GM21529 (cell line): ENCODE data around the gene DCUN1D2.
"Not testable (repeated sequence)": the region's sequence is repeated elsewhere in the genome, so short reads cannot be mapped to it uniquely, and the experiment has no call there.

Experiments used
- ATAC-seq: cut with Tn5 transposase; IDR thresholded peaks from one replicate; pipeline ENCODE4 v1.9.1; 2021; ENCODE audit not compliant: unreplicated experiment

The DCUN1D2 gene

GRCh38 chr13:113448885-113449692, 41.4 kb downstream of the DCUN1D2 start:
- ATAC-seq, result no peak

- ATAC-seq, result no peak
Measured at GRCh38 chr13:113448545-113448884, 42.0 kb downstream of the DCUN1D2 start.

- no peak for ATAC-seq
Measured at GRCh38 chr13:113447596-113447995, 42.9 kb downstream of the DCUN1D2 start.

- no peak for ATAC-seq
Measured at GRCh38 chr13:113446488-113446854, 44.0 kb downstream of the DCUN1D2 start.

GRCh38 chr13:113445791-113446487, 44.6 kb downstream of the DCUN1D2 start:
- ATAC-seq, result peak; percentile 61

GRCh38 chr13:113443991-113444390, 46.5 kb downstream of the DCUN1D2 start:
- no peak for ATAC-seq

GRCh38 chr13:113442985-113443362, 47.5 kb downstream of the DCUN1D2 start:
- no peak for ATAC-seq

- ATAC-seq, result no peak
Measured at GRCh38 chr13:113442354-113442984, 48.0 kb downstream of the DCUN1D2 start.

GRCh38 chr13:113441661-113442060, 48.9 kb downstream of the DCUN1D2 start:
- no peak for ATAC-seq

GRCh38 chr13:113437408-113438010, 53.0 kb downstream of the DCUN1D2 start:
- no peak for ATAC-seq

- ATAC-seq, result not testable (repeated sequence)
Measured at GRCh38 chr13:113436866-113437265, 53.6 kb downstream of the DCUN1D2 start.

- not testable (repeated sequence) for ATAC-seq
Measured at GRCh38 chr13:113435907-113436306, 54.6 kb downstream of the DCUN1D2 start.

- ATAC-seq, result no peak
Measured at GRCh38 chr13:113433391-113433916, 57.1 kb downstream of the DCUN1D2 start.

- ATAC-seq, result no peak
Measured at GRCh38 chr13:113432506-113433270, 57.8 kb downstream of the DCUN1D2 start.

- no peak for ATAC-seq
Measured at GRCh38 chr13:113431171-113431570, 59.3 kb downstream of the DCUN1D2 start.

GRCh38 chr13:113430378-113431110, 60.0 kb downstream of the DCUN1D2 start:
- ATAC-seq, result no peak

- no peak for ATAC-seq
Measured at GRCh38 chr13:113429608-113429985, 60.9 kb downstream of the DCUN1D2 start.

- ATAC-seq, result no peak
Measured at GRCh38 chr13:113428871-113429607, 61.5 kb downstream of the DCUN1D2 start.

GRCh38 chr13:113428469-113428865, 62.0 kb downstream of the DCUN1D2 start:
- ATAC-seq, result no peak
